Measurements from ENCODE around the gene KRT82. TPM values are rescaled to one million over a fixed set of nuclear protein-coding genes. Genes with fewer than 3 reads are reported as not detected.

Gene KRT82
- total and polyA plus RNA-seq, 2 experiments from 2014 or later: not detected

DNA sequence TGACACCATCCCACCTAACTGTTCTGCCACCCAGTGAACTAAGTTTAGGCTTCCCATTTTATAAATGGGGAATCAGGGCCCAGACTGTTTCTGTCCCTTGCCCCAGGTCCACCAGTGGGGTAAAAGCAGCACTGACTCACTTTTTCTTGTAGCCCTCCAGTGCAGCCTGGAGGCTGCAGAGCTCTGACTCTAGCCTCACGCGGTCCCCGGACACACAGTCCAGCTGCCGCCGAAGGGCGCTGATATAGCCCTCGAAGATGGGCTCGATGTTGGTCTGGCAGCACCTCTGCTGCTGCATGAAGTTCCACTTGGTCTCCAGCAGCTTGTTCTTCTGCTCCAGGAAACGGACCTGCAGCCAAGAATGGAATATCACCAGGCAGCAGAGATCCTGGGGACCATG, 2.6 kb downstream of the KRT82 start (continued):
- TF ChIP-seq, protein P1, sequence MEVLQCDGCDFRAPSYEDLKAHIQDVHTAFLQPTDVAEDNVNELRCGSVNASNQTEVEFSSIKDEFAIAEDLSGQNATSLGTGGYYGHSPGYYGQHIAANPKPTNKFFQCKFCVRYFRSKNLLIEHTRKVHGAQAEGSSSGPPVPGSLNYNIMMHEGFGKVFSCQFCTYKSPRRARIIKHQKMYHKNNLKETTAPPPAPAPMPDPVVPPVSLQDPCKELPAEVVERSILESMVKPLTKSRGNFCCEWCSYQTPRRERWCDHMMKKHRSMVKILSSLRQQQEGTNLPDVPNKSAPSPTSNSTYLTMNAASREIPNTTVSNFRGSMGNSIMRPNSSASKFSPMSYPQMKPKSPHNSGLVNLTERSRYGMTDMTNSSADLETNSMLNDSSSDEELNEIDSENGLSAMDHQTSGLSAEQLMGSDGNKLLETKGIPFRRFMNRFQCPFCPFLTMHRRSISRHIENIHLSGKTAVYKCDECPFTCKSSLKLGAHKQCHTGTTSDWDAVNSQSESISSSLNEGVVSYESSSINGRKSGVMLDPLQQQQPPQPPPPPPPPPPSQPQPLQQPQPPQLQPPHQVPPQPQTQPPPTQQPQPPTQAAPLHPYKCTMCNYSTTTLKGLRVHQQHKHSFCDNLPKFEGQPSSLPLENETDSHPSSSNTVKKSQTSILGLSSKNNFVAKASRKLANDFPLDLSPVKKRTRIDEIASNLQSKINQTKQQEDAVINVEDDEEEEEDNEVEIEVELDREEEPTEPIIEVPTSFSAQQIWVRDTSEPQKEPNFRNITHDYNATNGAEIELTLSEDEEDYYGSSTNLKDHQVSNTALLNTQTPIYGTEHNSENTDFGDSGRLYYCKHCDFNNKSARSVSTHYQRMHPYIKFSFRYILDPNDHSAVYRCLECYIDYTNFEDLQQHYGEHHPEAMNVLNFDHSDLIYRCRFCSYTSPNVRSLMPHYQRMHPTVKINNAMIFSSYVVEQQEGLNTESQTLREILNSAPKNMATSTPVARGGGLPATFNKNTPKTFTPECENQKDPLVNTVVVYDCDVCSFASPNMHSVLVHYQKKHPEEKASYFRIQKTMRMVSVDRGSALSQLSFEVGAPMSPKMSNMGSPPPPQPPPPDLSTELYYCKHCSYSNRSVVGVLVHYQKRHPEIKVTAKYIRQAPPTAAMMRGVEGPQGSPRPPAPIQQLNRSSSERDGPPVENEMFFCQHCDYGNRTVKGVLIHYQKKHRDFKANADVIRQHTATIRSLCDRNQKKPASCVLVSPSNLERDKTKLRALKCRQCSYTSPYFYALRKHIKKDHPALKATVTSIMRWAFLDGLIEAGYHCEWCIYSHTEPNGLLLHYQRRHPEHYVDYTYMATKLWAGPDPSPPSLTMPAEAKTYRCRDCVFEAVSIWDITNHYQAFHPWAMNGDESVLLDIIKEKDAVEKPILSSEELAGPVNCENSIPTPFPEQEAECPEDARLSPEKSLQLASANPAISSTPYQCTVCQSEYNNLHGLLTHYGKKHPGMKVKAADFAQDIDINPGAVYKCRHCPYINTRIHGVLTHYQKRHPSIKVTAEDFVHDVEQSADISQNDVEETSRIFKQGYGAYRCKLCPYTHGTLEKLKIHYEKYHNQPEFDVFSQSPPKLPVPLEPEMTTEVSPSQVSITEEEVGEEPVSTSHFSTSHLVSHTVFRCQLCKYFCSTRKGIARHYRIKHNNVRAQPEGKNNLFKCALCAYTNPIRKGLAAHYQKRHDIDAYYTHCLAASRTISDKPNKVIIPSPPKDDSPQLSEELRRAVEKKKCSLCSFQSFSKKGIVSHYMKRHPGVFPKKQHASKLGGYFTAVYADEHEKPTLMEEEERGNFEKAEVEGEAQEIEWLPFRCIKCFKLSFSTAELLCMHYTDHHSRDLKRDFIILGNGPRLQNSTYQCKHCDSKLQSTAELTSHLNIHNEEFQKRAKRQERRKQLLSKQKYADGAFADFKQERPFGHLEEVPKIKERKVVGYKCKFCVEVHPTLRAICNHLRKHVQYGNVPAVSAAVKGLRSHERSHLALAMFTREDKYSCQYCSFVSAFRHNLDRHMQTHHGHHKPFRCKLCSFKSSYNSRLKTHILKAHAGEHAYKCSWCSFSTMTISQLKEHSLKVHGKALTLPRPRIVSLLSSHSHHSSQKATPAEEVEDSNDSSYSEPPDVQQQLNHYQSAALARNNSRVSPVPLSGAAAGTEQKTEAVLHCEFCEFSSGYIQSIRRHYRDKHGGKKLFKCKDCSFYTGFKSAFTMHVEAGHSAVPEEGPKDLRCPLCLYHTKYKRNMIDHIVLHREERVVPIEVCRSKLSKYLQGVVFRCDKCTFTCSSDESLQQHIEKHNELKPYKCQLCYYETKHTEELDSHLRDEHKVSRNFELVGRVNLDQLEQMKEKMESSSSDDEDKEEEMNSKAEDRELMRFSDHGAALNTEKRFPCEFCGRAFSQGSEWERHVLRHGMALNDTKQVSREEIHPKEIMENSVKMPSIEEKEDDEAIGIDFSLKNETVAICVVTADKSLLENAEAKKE (CRISPR knock-in tag; IDR thresholded peaks at IDR 0.05): no peak
- no peak for TF ChIP-seq NANOG (IDR thresholded peaks at IDR 0.05; ENCODE audit: borderline replicate concordance)
- no peak for TF ChIP-seq EZH2 (IDR thresholded peaks at IDR 0.05; ENCODE audit: low read depth, unreplicated experiment)
- TF ChIP-seq ETS1 (IDR thresholded peaks at IDR 0.05): no peak

DNA sequence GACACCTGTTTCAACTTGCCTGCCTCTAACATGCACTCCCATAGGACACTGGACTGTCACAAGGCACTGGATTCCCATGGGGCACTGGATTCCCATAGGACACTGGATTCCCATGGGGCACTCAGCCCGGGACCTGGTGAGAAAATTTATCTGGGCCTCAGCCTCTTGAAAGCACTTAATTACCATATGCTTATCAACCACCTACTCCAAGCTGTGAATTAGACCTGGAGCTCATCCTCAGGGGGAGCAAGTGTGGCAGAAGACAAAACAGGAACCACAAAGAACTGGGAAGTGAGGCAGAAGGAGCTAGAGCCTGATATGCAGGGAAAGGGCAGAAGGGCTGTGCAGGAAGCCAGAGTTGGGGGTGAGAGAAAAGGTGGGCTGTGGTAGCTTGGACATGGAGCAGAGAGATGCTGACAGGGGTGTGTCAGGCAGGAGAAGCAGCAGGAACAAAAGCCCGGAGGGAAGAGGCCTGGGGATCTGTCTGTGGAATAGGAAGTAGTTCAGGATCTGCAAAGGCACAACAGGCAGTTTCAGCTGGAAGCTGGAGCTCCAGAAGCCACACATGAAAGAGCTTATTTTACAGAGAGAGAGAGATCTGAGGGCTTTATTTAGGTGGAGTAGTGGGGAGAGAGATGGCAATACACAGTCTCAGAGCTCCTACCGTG, 3.1 kb downstream of the KRT82 start:
- H3K27ac Mint-ChIP-seq: no peak overlapping the region
- peak; percentile 64 for ATAC-seq
- TF ChIP-seq, protein P2, sequence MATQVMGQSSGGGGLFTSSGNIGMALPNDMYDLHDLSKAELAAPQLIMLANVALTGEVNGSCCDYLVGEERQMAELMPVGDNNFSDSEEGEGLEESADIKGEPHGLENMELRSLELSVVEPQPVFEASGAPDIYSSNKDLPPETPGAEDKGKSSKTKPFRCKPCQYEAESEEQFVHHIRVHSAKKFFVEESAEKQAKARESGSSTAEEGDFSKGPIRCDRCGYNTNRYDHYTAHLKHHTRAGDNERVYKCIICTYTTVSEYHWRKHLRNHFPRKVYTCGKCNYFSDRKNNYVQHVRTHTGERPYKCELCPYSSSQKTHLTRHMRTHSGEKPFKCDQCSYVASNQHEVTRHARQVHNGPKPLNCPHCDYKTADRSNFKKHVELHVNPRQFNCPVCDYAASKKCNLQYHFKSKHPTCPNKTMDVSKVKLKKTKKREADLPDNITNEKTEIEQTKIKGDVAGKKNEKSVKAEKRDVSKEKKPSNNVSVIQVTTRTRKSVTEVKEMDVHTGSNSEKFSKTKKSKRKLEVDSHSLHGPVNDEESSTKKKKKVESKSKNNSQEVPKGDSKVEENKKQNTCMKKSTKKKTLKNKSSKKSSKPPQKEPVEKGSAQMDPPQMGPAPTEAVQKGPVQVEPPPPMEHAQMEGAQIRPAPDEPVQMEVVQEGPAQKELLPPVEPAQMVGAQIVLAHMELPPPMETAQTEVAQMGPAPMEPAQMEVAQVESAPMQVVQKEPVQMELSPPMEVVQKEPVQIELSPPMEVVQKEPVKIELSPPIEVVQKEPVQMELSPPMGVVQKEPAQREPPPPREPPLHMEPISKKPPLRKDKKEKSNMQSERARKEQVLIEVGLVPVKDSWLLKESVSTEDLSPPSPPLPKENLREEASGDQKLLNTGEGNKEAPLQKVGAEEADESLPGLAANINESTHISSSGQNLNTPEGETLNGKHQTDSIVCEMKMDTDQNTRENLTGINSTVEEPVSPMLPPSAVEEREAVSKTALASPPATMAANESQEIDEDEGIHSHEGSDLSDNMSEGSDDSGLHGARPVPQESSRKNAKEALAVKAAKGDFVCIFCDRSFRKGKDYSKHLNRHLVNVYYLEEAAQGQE (IDR thresholded peaks at IDR 0.05; ENCODE audit: unreplicated experiment): no peak
- no peak for TF ChIP-seq JUNB (IDR thresholded peaks at IDR 0.05; ENCODE audit: unreplicated experiment)
- TF ChIP-seq ETS1 (IDR thresholded peaks at IDR 0.05): no peak

More for the DNA sequence above, 3.1 kb downstream of the KRT82 start:
- Mint-ChIP-seq H3K4me3 (no peak overlapping the region), H3K4me1 (peaks cover 10% of the 10 kb centered on the region), H3K9me3 (peaks cover 5% of the 10 kb centered on the region; the same call in 2 of the 3 replicates), H3K36me3 (ENCODE audit: low read depth) (0 out of 3 replicates have a peak, but pooled peaks cover under 1% of the 10 kb centered on the region), H3K27me3 (ENCODE audit: insufficient read depth, low read depth, poor library complexity) (no peaks in the 10 kb centered on the region)
- Histone ChIP-seq H3K79me2 (replicated peaks; ENCODE audit: insufficient read depth) (no peaks in the 10 kb centered on the region), H3K27ac (ENCODE audit: low read depth) (no peak overlapping the region), H3K4me3 (no peak overlapping the region), H3K9me2 (ENCODE audit: insufficient read depth) (no peaks in the 10 kb centered on the region), H4K20me1 (replicated peaks; ENCODE audit: insufficient read depth) (no peaks in the 10 kb centered on the region), H3F3A (replicated peaks; ENCODE audit: low read depth) (no peaks in the 10 kb centered on the region), H3K36me3 (ENCODE audit: insufficient read depth) (no peaks in the 10 kb centered on the region), H2AFZ (peak overlapping the region; percentile 4; the same call in 1 of the 2 replicates), H3K4me2 (no peak overlapping the region), H3K4me1 (ENCODE audit: insufficient read depth) (no peaks in the 10 kb centered on the region), H3K27me3 (ENCODE audit: insufficient read depth) (no peaks in the 10 kb centered on the region)
- DNase-seq (ENCODE audit: low spot score): no peak
